ENCODE data around the gene TMEM54.

TMEM54 gene

DNA sequence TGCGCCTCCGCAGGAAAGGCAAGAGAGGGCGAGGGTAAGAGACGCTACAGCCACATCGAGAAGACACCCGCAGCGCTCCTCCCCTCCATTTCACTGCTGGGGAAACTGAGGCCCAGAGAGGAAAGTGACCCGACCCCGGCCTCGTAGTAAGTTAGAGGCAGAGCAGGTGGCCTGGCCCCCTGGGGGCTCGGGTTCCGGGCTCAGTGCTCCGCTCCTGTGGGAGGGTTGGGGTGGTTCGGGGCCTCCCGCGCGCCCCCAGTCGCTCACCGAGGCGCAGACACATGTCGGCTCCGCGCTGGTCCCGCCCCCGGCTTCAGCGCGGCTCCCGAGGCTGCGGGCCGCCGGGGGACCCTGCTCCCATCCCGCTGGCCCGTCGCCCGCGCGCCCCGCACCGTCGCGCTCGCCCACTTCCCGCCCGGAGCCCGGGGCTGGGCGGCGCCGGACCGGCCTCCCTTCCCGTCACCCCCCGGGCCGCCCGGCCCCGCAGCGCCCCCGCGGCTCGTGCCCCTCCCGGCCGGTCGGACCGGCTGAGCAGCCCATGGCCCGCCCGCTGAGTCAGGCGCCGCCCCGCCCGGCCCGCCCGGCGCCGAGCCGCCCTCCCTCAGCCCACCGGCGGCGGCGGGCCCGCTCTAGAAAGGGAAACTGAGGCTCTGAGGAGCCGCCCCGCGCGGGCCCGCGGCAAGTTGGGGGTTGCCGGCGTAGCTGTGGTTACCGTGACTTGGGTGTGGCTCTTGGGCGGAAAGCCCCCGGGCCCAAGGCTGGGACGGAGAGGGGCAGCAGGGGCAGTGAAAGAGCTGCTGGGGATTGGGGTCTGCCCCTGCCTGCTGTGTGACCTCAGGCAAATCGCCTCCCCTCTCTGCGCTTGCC, at the start of gene TMEM54:
TMEM54 (minus strand) TSS at position 434 of the 867 bp plus-strand sequence; CDS start at position 283, 151 bp downstream.
- DNase-seq: no peak

DNA sequence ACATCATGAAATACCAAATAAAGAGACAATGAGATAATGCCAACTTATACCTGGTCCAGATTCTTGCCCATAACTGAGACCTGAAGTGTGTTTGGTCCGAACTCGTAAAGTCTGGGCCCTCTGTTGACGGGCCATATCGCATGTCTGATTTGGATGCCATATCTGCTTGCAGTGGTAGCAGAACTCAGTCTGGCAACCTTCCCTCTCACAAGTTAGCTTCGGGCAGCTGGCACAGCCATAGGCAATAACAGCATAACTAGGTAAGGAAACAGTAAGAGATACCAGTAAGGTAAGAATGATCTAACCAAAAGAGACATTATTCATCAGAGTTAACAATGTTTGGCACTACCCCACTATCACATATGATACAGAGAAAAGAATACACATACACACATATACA, 48.3 kb upstream of the TMEM54 start:
- no peak for DNase-seq

DNA sequence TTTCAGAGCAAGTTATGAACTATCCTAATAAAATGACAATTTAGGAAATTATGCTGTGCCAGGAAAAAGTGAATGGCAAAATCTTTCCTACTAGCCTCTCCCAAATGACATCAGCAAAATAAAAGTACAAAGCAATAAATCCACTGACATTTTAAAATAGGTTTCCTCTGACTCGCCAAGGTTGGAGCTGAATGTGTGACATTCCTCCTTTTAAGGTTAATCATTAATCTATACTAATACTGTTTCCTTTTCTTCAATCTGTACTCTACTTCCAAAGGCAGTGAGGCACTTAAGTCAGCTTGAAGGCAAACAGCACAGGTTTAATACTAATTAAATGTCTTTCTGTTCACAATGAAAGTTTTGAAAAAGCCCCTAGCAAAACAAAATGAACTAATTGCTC, 47.7 kb upstream of the TMEM54 start:
- no peak for DNase-seq

DNA sequence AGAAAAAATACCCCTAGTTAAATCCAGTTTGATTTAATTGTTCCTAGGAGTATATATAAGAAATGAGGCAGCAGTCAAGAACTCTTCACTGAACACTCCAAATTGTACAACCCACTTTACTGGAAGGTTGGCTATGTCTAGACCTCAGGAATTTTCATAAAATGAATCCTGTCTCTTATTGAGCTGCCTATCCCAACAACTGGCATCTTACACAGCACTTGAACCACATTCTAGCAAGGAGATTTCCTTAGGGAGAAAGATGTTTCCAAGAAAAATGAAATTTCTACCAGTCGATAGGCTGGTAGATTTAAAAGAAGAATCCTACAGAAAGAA, 47.2 kb upstream of the TMEM54 start:
- no peak for DNase-seq

DNA sequence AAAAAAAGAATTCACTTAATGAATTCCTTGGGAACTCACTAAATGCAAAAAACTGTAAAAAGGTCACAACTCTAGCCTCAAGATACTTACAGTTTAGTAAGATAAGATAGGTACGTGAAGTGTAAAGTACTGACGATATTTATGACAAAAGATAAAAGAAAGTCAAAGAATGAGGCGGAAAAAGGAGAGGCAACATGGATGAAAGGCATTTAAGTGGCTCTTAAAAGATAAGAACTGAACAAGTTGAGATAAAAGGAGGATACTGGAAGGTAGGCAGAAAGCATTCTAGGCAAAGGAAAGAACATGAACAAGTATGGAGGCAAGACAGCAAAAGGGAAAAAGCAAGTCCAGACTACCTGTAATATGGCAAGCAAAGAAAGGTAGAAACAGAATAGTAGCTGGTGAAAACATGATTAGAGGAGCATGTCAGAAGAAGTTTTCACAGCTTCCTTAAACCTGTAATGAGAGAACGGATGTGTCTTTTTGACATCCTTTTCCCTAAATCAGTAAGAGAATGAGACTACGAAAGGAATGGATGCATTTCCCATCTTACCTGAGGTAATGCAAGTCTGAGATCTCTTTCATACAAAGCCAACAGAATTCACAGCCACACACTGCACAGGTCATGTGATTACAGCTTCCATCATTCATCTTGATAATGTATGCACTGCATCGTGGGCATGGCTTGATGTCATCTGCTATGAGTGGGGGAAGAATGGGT, 46.6 kb upstream of the TMEM54 start:
- no peak for DNase-seq

GRCh38 chr1:32946413-32946812, 45.2 kb upstream of the TMEM54 start:
- DNase-seq: no peak

GRCh38 chr1:32944180-32944579, 43.0 kb upstream of the TMEM54 start:
- no peak for DNase-seq

- DNase-seq: no peak
Observed at GRCh38 chr1:32939655-32940371, 38.6 kb upstream of the TMEM54 start.

DNA sequence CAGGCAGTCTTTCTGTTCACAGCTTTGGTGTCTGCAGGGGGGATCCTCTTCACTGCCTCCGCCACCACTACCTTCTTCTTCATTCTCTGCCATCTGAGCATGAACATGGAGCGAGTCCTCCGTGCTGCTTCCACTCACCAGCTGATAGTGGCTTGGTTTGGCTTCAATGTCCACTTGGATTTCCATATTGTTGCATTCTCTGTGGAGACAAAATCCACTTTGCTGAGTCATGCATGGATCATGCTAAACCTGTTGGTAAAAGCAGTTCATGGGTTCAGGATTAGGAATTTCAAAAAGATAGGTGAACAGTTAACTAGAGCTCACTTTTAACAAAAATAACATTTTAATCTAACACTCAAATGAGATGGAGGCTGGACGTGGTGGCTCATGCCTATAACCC, 35.9 kb upstream of the TMEM54 start:
- no peak for DNase-seq

GRCh38 chr1:32934535-32934934, 33.3 kb upstream of the TMEM54 start:
- DNase-seq: no peak

GRCh38 chr1:32933742-32934322, 32.6 kb upstream of the TMEM54 start:
- peak; percentile 57 for DNase-seq

DNA sequence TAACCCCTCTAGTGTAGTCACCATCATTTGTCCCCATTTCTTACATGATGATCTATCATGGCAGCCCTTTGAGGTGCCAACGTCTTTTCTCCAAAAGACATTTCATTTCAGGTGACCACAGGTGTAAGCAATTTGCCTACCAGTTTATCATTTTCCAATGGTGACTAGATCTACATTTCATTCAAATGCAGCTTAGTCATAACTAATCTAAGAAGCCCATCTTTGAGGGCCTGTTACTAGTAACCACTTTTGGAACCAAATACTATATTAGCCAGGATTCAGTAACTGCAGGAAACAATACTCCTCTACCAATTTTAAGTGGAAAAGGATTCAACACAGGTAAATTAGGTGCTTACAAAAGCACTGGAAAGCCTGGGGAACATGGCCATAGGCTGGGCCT, 30.6 kb upstream of the TMEM54 start:
- DNase-seq: no peak

GRCh38 chr1:32929366-32929765, 28.2 kb upstream of the TMEM54 start:
- no peak for DNase-seq

DNA sequence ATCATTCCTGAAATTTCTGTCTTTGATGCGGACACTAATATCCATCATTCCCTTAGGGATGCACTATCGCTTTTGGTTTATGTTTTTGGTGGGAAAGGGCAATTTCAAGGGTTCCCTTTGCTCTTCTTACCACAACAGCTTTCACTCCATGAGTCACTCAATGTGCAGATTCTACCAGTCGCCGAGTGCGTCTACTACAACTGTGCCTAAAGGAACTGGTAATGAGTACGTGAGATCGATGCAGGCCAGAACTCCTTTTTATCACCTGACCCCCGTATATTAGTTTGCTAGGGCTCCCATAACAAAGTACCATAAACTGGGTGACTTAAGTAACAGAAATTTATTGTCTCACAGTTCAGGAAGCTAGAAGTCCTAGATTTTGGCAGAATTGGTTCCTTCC, 27.5 kb upstream of the TMEM54 start:
- no peak for DNase-seq

- DNase-seq: no peak
Observed at GRCh38 chr1:32928285-32928684, 27.1 kb upstream of the TMEM54 start.

DNA sequence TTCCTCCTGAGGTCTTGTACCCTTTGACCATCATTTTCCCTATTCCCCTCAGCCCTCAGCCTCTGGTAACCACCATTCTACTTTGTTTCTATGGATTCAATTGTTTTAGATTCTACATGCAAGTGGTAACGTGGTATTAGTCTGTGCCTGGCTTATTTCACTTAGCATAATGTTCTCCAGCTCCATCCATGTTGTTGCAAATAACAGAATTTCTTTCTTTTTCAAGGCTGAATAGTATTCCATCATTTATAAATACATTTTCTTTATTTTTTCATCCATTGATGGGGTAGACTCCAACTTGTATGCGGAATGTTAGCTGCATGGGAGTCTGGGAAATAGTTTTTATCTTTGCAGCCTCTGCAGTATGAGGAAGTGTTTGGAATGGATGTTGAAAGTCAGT, 26.3 kb upstream of the TMEM54 start:
- no peak for DNase-seq

- no peak for DNase-seq
Observed at GRCh38 chr1:32926562-32926961, 25.4 kb upstream of the TMEM54 start.

- no peak for DNase-seq
Observed at GRCh38 chr1:32925403-32926162, 24.4 kb upstream of the TMEM54 start.

GRCh38 chr1:32924881-32925344, 23.7 kb upstream of the TMEM54 start:
- no peak for DNase-seq

GRCh38 chr1:32920833-32921232, 19.6 kb upstream of the TMEM54 start:
- no peak for DNase-seq

GRCh38 chr1:32919811-32920733, 18.9 kb upstream of the TMEM54 start:
- no peak for DNase-seq
